Testis (tissue), 3 donors: ENCODE measurements around the gene TLX1. TPM values are rescaled to one million over a fixed set of nuclear protein-coding genes. Genes with fewer than 3 reads are reported as not detected.
A peak's percentile ranks its signal among the peaks of the same experiment; 100 is the strongest.

Experiments
- DNase-seq: peaks from one replicate; pipeline ENCODE4 v3.0.0-alpha.2; 2019
- H3K27ac ChIP-seq, 2 donors: fragments of 200-600 bp; sonication (generic); one replicate each; pipeline ENCODE4 v1.5.1; 2019
- H3K27me3 ChIP-seq: fragments of 200-600 bp; sonication (generic); one replicate; pipeline ENCODE4 v1.5.1; 2019
- H3K36me3 ChIP-seq: fragments of 200-600 bp; sonication (generic); one replicate; pipeline ENCODE4 v1.5.1; 2017; ENCODE audit warnings: low read depth; ENCODE audit errors: missing control alignments
- H3K4me1 ChIP-seq: fragments of 200-600 bp; sonication (generic); one replicate; pipeline ENCODE4 v1.5.1; 2019
- H3K4me3 ChIP-seq, 2 donors: fragments of 200-600 bp; sonication (generic); one replicate each; pipeline ENCODE4 v1.5.1; 2017 to 2019
- H3K9me3 ChIP-seq: fragments of 200-600 bp; sonication (generic); one replicate; pipeline ENCODE4 v1.5.1; 2017
- POLR2A ChIP-seq: fragments of 450-650 bp; IDR thresholded peaks from one replicate; pipeline ENCODE4 v1.6.1; 2017; ENCODE audit warnings: antibody characterized with exemption, mild to moderate bottlenecking, moderate library complexity
- WGBS, 2 donors: methylation state at CpG; one replicate each; pipeline ENCODE4 v1.1.5; 2018; 5-methylcytosine and 5-hydroxymethylcytosine counted together
- intact Hi-C: fragments of 100-400 bp; cut with DNase I; formaldehyde crosslinking; loops from one replicate; pipeline ENCODE4 v1.15.1; 2023; ENCODE audit warnings: low total_unique reads
- polyA plus RNA-seq: library from polyadenylated mRNA; stranded (reverse); fragments of 350-450 nt; fragmentation: Illumina TruSeq; extraction: RNeasy Lipid Tissue Mini Kit (QIAGEN cat#74804); gene quantifications from one replicate; pipeline ENCODE4 v1.2.3, GENCODE V29; 2014; ENCODE audit warnings: low read depth, low replicate concordance; ENCODE audit not compliant: insufficient read depth
- total RNA-seq, 2 donors: library from RNA; depleted of rRNA; stranded (reverse); fragments of >200 nt; gene quantifications; one replicate each; pipeline ENCODE4 v1.2.3, GENCODE V29; 2016
- TF ChIP-seq, protein P1 (sequence below), 3 experiments: fragments of 450-650 bp in 2 of 3; fragments of 200-600 bp in 1 of 3; sonication (generic) in 1 of 3; IDR thresholded peaks; one replicate each; pipeline ENCODE4 v1.5.1; 2016 to 2019; ENCODE audit warnings: antibody characterized with exemption in 3 of 3, mild to moderate bottlenecking in 2 of 3, moderate library complexity in 1 of 3

TLX1 gene
- total and polyA plus RNA-seq, 3 donors from 2014 or later: 0.44 to 1.7 (median 0.99) TPM

DNA sequence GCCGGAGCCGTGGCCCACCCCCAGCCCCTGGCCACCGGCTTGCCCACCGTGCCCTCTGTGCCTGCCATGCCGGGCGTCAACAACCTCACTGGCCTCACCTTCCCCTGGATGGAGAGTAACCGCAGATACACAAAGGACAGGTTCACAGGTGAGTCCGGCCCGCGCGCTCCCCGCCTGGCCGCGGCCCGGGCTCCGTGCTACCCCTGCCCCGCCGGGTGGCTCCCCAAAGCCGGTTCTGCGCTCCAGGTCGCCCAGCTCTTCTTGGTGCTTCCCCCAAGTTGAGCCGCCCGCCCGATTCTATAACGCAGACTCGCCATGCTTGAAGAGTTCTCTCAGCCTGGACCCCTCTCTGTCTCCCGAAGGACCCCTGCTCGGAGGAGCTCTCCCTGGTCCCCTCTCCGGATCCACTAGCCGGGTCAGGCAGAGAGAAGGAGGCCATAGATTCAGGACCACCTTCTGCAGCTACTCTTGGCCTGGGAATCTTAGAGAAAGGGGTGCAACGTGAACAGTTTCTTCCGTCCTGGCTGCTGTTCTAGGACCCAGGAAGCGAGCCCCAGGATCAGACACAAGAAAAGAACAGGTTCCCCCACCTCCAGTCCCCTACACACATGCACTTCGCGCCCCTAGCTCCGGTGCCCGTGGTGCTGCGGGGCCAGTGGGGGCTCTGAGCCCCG, 999 bp downstream of the TLX1 start:
- Histone ChIP-seq H3K27ac (no peak overlapping the region), H3K4me1 (peaks cover 8% of the 10 kb centered on the region), H3K9me3 (no peaks in the 10 kb centered on the region), H3K36me3 (no peaks in the 10 kb centered on the region), H3K27me3 (no peaks in the 10 kb centered on the region), H3K4me3 (peak overlapping the region in 1 of 2 donors; percentile 33)
- intact Hi-C loops: no loop called here
- 3 to 7% methylated on average over 14 to 39 of the region's 39 CpGs for WGBS, 2 donors
- DNase-seq: no peak
- TF ChIP-seq, protein P1, sequence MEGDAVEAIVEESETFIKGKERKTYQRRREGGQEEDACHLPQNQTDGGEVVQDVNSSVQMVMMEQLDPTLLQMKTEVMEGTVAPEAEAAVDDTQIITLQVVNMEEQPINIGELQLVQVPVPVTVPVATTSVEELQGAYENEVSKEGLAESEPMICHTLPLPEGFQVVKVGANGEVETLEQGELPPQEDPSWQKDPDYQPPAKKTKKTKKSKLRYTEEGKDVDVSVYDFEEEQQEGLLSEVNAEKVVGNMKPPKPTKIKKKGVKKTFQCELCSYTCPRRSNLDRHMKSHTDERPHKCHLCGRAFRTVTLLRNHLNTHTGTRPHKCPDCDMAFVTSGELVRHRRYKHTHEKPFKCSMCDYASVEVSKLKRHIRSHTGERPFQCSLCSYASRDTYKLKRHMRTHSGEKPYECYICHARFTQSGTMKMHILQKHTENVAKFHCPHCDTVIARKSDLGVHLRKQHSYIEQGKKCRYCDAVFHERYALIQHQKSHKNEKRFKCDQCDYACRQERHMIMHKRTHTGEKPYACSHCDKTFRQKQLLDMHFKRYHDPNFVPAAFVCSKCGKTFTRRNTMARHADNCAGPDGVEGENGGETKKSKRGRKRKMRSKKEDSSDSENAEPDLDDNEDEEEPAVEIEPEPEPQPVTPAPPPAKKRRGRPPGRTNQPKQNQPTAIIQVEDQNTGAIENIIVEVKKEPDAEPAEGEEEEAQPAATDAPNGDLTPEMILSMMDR (IDR thresholded peaks at IDR 0.05): no peak
- TF ChIP-seq POLR2A: no peak

DNA sequence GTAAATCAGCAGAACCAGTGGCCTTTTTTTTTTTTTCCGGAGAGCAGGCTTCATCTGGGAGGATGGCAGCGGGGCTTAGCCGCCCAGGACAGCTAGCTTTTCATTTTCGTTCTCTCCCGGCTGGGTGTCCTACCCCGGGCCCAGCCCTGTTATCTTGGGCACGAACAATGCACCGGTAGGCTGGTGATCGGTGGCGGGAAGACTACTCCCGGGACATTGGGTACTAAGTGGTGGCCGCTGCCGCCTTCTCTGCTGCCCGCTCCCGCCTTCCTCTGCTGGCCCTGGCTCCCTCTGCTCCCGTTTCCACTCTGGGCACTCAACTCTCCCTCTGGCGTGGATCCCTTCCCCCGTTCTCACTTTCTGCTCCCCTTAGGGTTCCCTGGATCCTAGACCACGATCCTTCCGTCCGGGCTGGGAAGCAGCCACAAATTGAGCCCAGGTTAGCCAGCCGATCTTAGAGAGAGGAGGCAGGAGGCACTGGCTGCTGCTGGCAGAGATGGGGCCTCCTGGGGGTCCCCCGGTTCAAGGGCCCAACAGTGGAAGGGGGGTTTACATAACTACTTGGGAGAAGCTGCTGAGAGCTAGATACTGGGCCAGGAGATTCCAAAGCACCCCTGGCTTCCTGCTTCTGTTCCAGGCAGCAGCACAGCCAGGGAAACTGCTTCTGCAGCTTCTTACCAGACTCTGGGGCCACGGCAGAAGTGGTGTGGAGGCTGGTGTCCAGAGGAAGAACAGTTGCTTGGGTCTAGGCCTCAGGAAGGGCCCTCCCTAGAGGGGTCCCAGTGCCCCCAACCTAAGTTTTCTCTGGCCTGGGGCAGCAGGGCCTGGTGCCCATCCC, 1.8 kb downstream of the TLX1 start:
- no peaks in the 10 kb centered on the region for H3K27me3 ChIP-seq
- H3K4me1 ChIP-seq: peaks cover 8% of the 10 kb centered on the region
- no peak for DNase-seq
- H3K27ac ChIP-seq: no peak overlapping the region
- 12 to 14% methylated on average over 19 to 24 of the region's 24 CpGs for whole genome bisulfite sequencing, 2 donors
- no peak for TF ChIP-seq POLR2A
- TF ChIP-seq, protein P1 (IDR thresholded peaks at IDR 0.05): no peak
- intact Hi-C loops: no loop called here
- H3K9me3 ChIP-seq: no peaks in the 10 kb centered on the region
- H3K36me3 ChIP-seq: no peaks in the 10 kb centered on the region
- no peak overlapping the region for H3K4me3 ChIP-seq

DNA sequence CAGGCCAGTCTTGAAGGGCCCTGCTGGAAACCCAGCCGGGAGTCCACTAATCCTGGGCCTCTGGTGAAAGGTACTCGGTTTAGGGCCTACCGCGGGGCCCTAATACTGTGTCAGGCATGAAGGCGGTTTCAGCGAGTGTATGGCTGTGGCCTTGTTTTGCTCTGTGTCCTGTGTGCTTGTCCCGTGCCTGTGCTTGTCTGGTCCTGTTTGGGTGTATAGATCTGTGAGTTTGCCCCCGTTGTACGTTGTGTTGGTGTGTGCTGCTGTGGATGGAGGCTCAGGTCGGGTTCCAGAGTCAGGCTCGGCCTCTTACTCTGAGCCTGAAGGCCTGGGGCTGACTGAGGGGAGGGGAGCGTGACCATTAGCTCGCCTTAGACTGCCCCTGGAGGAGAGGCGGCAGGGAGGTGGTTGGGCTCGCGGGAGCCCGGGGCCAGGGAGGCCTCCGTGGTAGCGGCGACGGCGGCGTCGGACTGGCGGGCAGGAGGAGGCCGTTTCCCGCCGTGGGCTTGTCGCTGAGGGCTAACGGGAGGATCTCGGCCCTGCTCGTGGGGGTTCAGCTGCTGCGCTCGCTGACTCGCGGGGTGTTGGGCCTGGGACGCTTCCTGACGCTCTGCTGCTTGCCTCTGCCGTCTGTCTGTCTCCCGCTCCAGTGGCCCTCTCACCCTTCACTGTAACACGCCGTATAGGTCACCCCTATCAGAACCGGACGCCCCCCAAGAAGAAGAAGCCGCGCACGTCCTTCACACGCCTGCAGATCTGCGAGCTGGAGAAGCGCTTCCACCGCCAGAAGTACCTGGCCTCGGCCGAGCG, 2.6 kb downstream of the TLX1 start:
- peak overlapping the region; percentile 20 to 24 for H3K4me3 ChIP-seq
- intact Hi-C loops: no loop called here
- no peaks in the 10 kb centered on the region for H3K9me3 ChIP-seq
- DNase-seq: no peak
- TF ChIP-seq, protein P1 (IDR thresholded peaks at IDR 0.05): no peak
- no peak for TF ChIP-seq POLR2A
- H3K36me3 ChIP-seq: no peaks in the 10 kb centered on the region
- H3K27ac ChIP-seq: no peak overlapping the region
- peaks cover 8% of the 10 kb centered on the region for H3K4me1 ChIP-seq
- no peaks in the 10 kb centered on the region for H3K27me3 ChIP-seq
- WGBS, 2 donors: 14 to 20% methylated on average over 33 to 49 of the region's 54 CpGs

DNA sequence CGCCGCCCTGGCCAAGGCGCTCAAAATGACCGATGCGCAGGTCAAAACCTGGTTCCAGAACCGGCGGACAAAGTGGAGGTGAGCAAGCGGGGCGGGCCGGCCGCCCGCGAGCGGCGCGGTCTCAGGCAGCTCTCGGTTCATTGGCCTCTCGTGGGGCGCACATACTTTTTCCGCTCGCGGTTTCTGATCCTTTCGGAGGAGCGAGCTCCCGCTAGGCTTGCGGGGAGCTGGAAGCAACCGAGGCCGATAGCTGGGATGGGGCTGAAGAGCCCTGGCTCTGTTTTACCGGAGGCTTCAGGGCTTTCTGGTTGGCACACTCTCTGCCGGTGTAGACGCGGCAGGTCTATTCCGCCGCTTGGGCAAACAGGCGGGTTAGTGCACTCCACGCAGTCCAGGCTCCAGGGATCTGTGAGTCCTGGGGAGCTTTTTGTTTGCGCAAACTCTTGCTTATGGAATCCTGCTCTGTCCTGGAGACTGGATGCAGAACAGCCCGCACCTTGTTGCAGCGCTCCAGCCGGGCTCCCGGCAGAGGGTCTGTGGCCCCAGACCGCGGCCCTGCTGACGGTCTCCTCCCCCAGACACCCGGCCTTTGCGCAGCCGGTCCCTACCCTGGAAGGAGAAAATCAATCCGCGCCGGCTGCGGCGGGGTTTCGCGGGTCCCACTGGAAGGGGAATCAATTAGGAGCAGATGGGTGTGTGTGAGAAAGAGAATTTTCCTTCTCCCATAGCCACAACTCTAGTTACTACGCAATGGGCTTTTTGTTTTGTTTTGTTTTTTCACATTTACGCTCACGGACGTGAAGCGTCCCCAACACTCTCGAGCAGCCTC, 3.4 kb downstream of the TLX1 start:
- no peak for DNase-seq
- no peaks in the 10 kb centered on the region for H3K36me3 ChIP-seq
- H3K27ac ChIP-seq: no peak overlapping the region
- intact Hi-C loops: no loop called here
- 2 to 3% methylated on average over 43 to 60 of the region's 60 CpGs for WGBS, 2 donors
- peaks cover 8% of the 10 kb centered on the region for H3K4me1 ChIP-seq
- TF ChIP-seq POLR2A: no peak
- TF ChIP-seq, protein P1 (IDR thresholded peaks at IDR 0.05): no peak
- H3K9me3 ChIP-seq: no peaks in the 10 kb centered on the region
- H3K4me3 ChIP-seq: peak overlapping the region; percentile 20 to 24
- H3K27me3 ChIP-seq: no peaks in the 10 kb centered on the region
